Peyer's patch (tissue), 4 donors: ENCODE results near the gene FNDC3B. TPM values are rescaled to one million over a fixed set of nuclear protein-coding genes. Genes with fewer than 3 reads are reported as not detected.

ENCODE experiments used
- DNase-seq, 3 donors: peaks; one replicate each; pipeline ENCODE4 v3.0.0-alpha.2; 2017 to 2019
- H3K27ac ChIP-seq, 4 donors: fragments of 200-600 bp; sonication (generic); one replicate each; pipeline ENCODE4 v1.5.1; 2016 to 2019
- H3K27me3 ChIP-seq, 2 donors: fragments of 200-600 bp; sonication (generic); one replicate each; pipeline ENCODE4 v1.5.1; 2019
- H3K36me3 ChIP-seq, 3 donors: fragments of 200-600 bp; sonication (generic); one replicate each; pipeline ENCODE4 v1.5.1; 2016 to 2019
- H3K4me1 ChIP-seq, 4 donors: fragments of 200-600 bp; sonication (generic); one replicate each; pipeline ENCODE4 v1.5.1; 2016 to 2019
- H3K4me3 ChIP-seq, 4 donors: fragments of 200-600 bp; sonication (generic); 1 replicate in 3 of 4; 2 replicates in 1 of 4; pipeline ENCODE4 v1.5.1; 2016 to 2019; ENCODE audit warnings: mild to moderate bottlenecking in 1 of 4
- H3K9me3 ChIP-seq, 4 donors: fragments of 200-600 bp; sonication (generic); one replicate each; pipeline ENCODE4 v1.5.1; 2016 to 2019; ENCODE audit warnings: mild to moderate bottlenecking in 1 of 4
- POLR2A ChIP-seq, 2 donors: fragments of 450-650 bp; IDR thresholded peaks; one replicate each; pipeline ENCODE4 v1.5.1; 2017; ENCODE audit warnings: antibody characterized with exemption in 2 of 2, mild to moderate bottlenecking in 2 of 2, moderate library complexity in 2 of 2
- total RNA-seq, 4 donors: library from RNA; depleted of rRNA; stranded (reverse); fragments of >200 nt; gene quantifications; one replicate each; pipeline ENCODE4 v1.1.0, GENCODE V29; 2016
- TF ChIP-seq, protein P1 (sequence below), 6 experiments: fragments of 450-650 bp in 4 of 6; fragments of 200-600 bp in 2 of 6; sonication (generic) in 1 of 6; IDR thresholded peaks; one replicate each; pipeline ENCODE4 v1.5.1; 2017 to 2019; ENCODE audit warnings: antibody characterized with exemption in 6 of 6, mild to moderate bottlenecking in 3 of 6, moderate library complexity in 1 of 6

FNDC3B gene
- total RNA-seq, 4 donors from 2014 or later, result 28.7 to 74.3 (median 54.6) TPM

DNA sequence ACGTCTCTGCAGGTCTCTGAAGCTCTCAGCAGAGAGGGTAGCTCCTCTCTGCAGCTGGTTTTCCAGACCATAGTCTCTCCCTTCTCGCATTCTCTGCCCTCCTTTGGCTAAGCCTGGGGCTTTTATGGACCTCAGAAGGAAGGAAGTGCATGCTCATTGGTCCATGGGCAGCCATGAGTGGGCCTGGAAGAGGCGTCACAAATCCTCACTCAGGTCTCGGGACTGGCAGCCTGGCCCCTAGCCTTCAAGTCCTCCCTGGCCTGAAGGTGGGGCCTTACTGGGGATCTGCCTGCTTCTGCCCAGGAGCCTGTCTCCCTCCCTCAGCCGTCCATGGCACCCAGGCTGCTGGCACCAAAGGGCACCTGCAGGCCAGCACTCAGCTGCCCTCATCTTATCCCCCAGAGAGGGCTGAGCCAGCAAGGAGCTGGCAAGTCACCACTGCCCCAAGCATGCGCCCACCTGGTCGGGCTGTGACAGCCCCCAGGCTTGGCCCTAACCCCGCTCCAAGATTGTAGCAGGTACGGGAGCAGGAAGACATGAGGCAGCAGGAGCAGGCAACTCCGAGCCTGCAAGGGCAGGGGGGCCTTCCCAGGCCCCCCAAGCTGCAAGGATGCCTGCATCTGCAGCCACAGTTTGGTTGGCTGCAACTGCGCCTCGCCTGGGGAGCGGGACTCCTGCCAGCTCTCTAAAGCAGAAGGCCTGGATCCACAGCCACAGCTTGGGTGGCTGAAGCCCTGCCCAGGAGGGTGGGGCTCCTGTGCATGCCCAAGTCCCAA is 371.5 kb downstream of the FNDC3B start:
- TF ChIP-seq POLR2A (IDR thresholded peaks at IDR 0.05), result no peak
- TF ChIP-seq, protein P1, sequence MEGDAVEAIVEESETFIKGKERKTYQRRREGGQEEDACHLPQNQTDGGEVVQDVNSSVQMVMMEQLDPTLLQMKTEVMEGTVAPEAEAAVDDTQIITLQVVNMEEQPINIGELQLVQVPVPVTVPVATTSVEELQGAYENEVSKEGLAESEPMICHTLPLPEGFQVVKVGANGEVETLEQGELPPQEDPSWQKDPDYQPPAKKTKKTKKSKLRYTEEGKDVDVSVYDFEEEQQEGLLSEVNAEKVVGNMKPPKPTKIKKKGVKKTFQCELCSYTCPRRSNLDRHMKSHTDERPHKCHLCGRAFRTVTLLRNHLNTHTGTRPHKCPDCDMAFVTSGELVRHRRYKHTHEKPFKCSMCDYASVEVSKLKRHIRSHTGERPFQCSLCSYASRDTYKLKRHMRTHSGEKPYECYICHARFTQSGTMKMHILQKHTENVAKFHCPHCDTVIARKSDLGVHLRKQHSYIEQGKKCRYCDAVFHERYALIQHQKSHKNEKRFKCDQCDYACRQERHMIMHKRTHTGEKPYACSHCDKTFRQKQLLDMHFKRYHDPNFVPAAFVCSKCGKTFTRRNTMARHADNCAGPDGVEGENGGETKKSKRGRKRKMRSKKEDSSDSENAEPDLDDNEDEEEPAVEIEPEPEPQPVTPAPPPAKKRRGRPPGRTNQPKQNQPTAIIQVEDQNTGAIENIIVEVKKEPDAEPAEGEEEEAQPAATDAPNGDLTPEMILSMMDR (IDR thresholded peaks at IDR 0.05), result no peak
- Histone ChIP-seq H3K36me3 (no peaks in the 10 kb centered on the region), H3K4me3 (no peak overlapping the region), H3K27ac (no peak overlapping the region), H3K4me1 (no peaks in the 10 kb centered on the region), H3K27me3 (no peaks in the 10 kb centered on the region), H3K9me3 (no peaks in the 10 kb centered on the region)
- DNase-seq, result no peak

GRCh38 chr3:172411478-172411947 is 372.1 kb downstream of the FNDC3B start:
- Histone ChIP-seq H3K36me3 (no peaks in the 10 kb centered on the region), H3K4me1 (no peaks in the 10 kb centered on the region), H3K4me3 (no peak overlapping the region), H3K9me3 (no peaks in the 10 kb centered on the region), H3K27me3 (no peaks in the 10 kb centered on the region), H3K27ac (no peak overlapping the region)
- TF ChIP-seq, protein P1 (IDR thresholded peaks at IDR 0.05), result no peak
- TF ChIP-seq POLR2A (IDR thresholded peaks at IDR 0.05), result no peak
- no peak for DNase-seq

- no peak overlapping the region for H3K4me3 ChIP-seq
- no peak for DNase-seq
- no peaks in the 10 kb centered on the region for H3K4me1 ChIP-seq
- no peaks in the 10 kb centered on the region for H3K27me3 ChIP-seq
- H3K9me3 ChIP-seq, result no peaks in the 10 kb centered on the region
- no peak for TF ChIP-seq POLR2A (IDR thresholded peaks at IDR 0.05)
- H3K36me3 ChIP-seq, result no peaks in the 10 kb centered on the region
- H3K27ac ChIP-seq, result no peak overlapping the region
Observed at GRCh38 chr3:172415323-172415722, 375.9 kb downstream of the FNDC3B start.

GRCh38 chr3:172437713-172438112 is 398.3 kb downstream of the FNDC3B start:
- no peak for TF ChIP-seq POLR2A (IDR thresholded peaks at IDR 0.05)
- TF ChIP-seq, protein P1 (IDR thresholded peaks at IDR 0.05), result no peak

DNA sequence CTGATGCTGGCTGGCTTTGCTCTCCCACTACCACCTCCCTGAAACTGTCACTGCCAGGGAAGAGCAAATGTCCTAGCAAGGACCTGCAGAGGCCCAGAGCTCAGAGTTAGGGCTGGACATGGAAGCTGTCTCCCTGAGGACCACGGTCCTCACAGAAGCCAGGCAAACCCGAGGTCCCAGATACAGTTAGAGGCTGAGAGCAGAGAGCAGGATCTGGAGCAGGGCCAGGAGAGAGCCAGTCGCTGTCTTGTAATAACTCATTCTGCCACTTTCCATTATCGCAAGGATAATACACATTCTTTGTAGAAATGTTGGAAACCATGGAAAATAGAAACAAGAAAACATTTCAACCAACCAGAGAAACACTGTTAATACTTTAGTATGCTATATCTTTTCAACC is 398.8 kb downstream of the FNDC3B start:
- Histone ChIP-seq H3K36me3 (no peaks in the 10 kb centered on the region), H3K4me1 (no peaks in the 10 kb centered on the region), H3K27me3 (no peaks in the 10 kb centered on the region), H3K27ac (no peak overlapping the region), H3K9me3 (peaks cover 0 to 2% (median 0%) of the 10 kb centered on the region in 4 donors), H3K4me3 (no peak overlapping the region)
- no peak for TF ChIP-seq POLR2A (IDR thresholded peaks at IDR 0.05)
- TF ChIP-seq, protein P1 (IDR thresholded peaks at IDR 0.05), result no peak
- DNase-seq, result no peak

More at GRCh38 chr3:172437713-172438112, 398.3 kb downstream of the FNDC3B start:
- H3K4me3 ChIP-seq, result no peak overlapping the region
- no peaks in the 10 kb centered on the region for H3K36me3 ChIP-seq
- DNase-seq, result no peak
- no peaks in the 10 kb centered on the region for H3K27me3 ChIP-seq
- no peak overlapping the region for H3K27ac ChIP-seq
- peaks cover 0 to 7% (median under 1%) of the 10 kb centered on the region in 4 donors for H3K9me3 ChIP-seq
- H3K4me1 ChIP-seq, result no peaks in the 10 kb centered on the region

DNA sequence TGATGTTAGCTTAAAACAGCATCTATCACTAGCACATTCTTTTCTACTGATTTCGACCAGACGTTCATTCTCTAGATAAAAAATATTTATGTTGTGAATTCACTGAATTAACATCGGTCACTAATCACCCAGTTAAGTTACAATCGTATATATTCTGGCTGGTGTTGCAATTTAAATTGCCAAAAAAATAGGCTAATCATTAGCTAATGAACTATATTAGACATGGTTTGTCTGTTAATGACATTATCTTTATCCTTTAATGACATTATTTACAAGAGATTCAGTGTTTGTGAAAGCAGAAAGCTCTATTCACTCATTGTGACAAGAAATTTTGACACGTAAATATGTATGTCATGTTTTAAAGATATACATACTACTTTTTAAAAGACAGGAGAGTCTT is 402.2 kb downstream of the FNDC3B start:
- no peaks in the 10 kb centered on the region for H3K4me1 ChIP-seq
- H3K9me3 ChIP-seq, result no peaks in the 10 kb centered on the region
- H3K27me3 ChIP-seq, result no peaks in the 10 kb centered on the region
- TF ChIP-seq, protein P1 (IDR thresholded peaks at IDR 0.05), result no peak
- no peak for TF ChIP-seq POLR2A (IDR thresholded peaks at IDR 0.05)
- no peak overlapping the region for H3K4me3 ChIP-seq
- no peak overlapping the region for H3K27ac ChIP-seq
- no peaks in the 10 kb centered on the region for H3K36me3 ChIP-seq
- no peak for DNase-seq
